Stimulated activated CD4-positive, alpha-beta T cell treated with anti-CD3 and anti-CD28 coated beads, Interleukin-1b, Interleukin-23, amount 100 ng/mL, for 4 hours (primary cell): ENCODE data around the gene CSAG2.

Experiments used
- DNase-seq, 2 donors: peaks; one replicate each; pipeline ENCODE4 v3.0.0-alpha.2; 2020; ENCODE audit warnings: low read depth in 2 of 2

Gene CSAG2

GRCh38 chrX:152663086-152663485, 46.0 kb downstream of the CSAG2 start:
- DNase-seq, result no peak

DNA sequence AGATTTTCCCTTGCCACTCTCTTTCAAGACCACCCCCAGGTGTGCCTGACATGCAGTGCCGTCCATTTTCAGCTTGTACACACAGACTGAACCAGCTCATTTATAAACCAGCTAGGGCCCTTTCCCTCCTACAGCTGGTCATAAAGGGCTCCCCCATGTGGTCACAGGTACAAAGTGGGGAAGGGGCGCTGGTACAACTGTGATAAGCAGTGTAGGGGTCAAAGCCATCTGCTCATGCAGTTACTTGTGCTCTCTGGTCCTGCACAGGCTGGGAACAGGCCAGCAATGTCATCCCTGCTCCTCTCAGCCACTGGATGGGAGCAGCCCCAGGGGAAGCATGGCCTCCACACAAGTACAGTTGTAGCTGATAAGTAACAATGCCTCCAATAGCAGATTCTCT, 50.8 kb downstream of the CSAG2 start:
- DNase-seq, result no peak
